ENCODE measurements around the gene CAMK4. TPM values are rescaled to one million over a fixed set of nuclear protein-coding genes. Genes with fewer than 3 reads are reported as not detected.

The CAMK4 gene
- total and polyA plus RNA-seq, 8 donors: 0.45 to 25.1 (median 3.8) TPM

GRCh38 chr5:111236348-111236747 lies 12.2 kb downstream of the CAMK4 start:
- H3K27ac ChIP-seq: no peak overlapping the region
- 69 to 100% (median 77%) methylated on average over 2 of the region's 2 CpGs for WGBS, 5 donors
- H3K4me3 ChIP-seq: no peak overlapping the region
- TF ChIP-seq CTCF (IDR thresholded peaks at IDR 0.05): no peak
- TF ChIP-seq POLR2AphosphoS5 (IDR thresholded peaks at IDR 0.05): no peak
- no peak for TF ChIP-seq EP300 (IDR thresholded peaks at IDR 0.05)
- no peak for TF ChIP-seq POLR2A (IDR thresholded peaks at IDR 0.05)
- no peaks in the 10 kb centered on the region for H3K36me3 ChIP-seq
- no peaks in the 10 kb centered on the region for H3K4me1 ChIP-seq
- intact Hi-C loops (cut with DNase I; ENCODE audit: low total_unique reads): no loop called here
- H3K9me3 ChIP-seq: no peaks in the 10 kb centered on the region
- no peak for DNase-seq
- H3K27me3 ChIP-seq: no peaks in the 10 kb centered on the region

GRCh38 chr5:111236995-111237394 lies 12.8 kb downstream of the CAMK4 start:
- H3K36me3 ChIP-seq: no peaks in the 10 kb centered on the region
- intact Hi-C loops (cut with DNase I; ENCODE audit: low total_unique reads): no loop called here
- H3K4me3 ChIP-seq: no peak overlapping the region
- WGBS, 5 donors: 66 to 90% (median 77%) methylated on average over 4 of the region's 4 CpGs
- DNase-seq: no peak
- TF ChIP-seq POLR2AphosphoS5 (IDR thresholded peaks at IDR 0.05): no peak
- TF ChIP-seq CTCF (IDR thresholded peaks at IDR 0.05): no peak
- no peak for TF ChIP-seq POLR2A (IDR thresholded peaks at IDR 0.05)
- no peak for TF ChIP-seq EP300 (IDR thresholded peaks at IDR 0.05)
- no peaks in the 10 kb centered on the region for H3K27me3 ChIP-seq
- peak overlapping the region in 1 of 5 donors; percentile 24 for H3K27ac ChIP-seq
- no peaks in the 10 kb centered on the region for H3K9me3 ChIP-seq
- H3K4me1 ChIP-seq: no peaks in the 10 kb centered on the region

GRCh38 chr5:111237470-111237869 lies 13.3 kb downstream of the CAMK4 start:
- Histone ChIP-seq H3K27ac (peak overlapping the region in 1 of 5 donors; percentile 24), H3K4me1 (no peaks in the 10 kb centered on the region), H3K27me3 (no peaks in the 10 kb centered on the region), H3K9me3 (no peaks in the 10 kb centered on the region), H3K36me3 (no peaks in the 10 kb centered on the region), H3K4me3 (no peak overlapping the region)
- TF ChIP-seq CTCF (IDR thresholded peaks at IDR 0.05) (no peak), POLR2A (IDR thresholded peaks at IDR 0.05) (no peak)
- intact Hi-C loops (cut with DNase I; ENCODE audit: low total_unique reads): no loop called here
- no peak for DNase-seq

- Histone ChIP-seq H3K4me3 (no peak overlapping the region), H3K9me3 (no peaks in the 10 kb centered on the region), H3K27me3 (no peaks in the 10 kb centered on the region), H3K36me3 (no peaks in the 10 kb centered on the region), H3K4me1 (no peaks in the 10 kb centered on the region), H3K27ac (no peak overlapping the region)
- WGBS, 5 donors: 80 to 90% (median 86%) methylated on average over 10 of the region's 10 CpGs
- intact Hi-C loops (cut with DNase I; ENCODE audit: low total_unique reads): no loop called here
- no peak for DNase-seq
- no peak for TF ChIP-seq POLR2A (IDR thresholded peaks at IDR 0.05)
- no peak for TF ChIP-seq EP300 (IDR thresholded peaks at IDR 0.05)
- TF ChIP-seq CTCF (IDR thresholded peaks at IDR 0.05): no peak
- TF ChIP-seq POLR2AphosphoS5 (IDR thresholded peaks at IDR 0.05): no peak
Observed at GRCh38 chr5:111238431-111239225, 14.4 kb downstream of the CAMK4 start.
